Activated CD4-positive, CD25-positive, alpha-beta regulatory T cell treated with anti-CD3 and anti-CD28 coated beads, Interleukin-2, amount 50 U/mL, for 16 hours (primary cell): ENCODE measurements around the gene DBF4.
A peak's percentile ranks its signal among the peaks of the same experiment; 100 is the strongest.
"Not testable (repeated sequence)": the region's sequence is repeated elsewhere in the genome, so short reads cannot be mapped to it uniquely, and the experiment has no call there.

Experiments
- DNase-seq: peaks from one replicate; pipeline ENCODE4 v3.0.0-alpha.2; 2020; ENCODE audit warnings: low read depth, low spot score

DBF4 gene

GRCh38 chr7:87882151-87882937 lies 6.1 kb downstream of the DBF4 start:
- DNase-seq = no peak

- DNase-seq = no peak
Measured at GRCh38 chr7:87885018-87885417, 8.7 kb downstream of the DBF4 start.

GRCh38 chr7:87886875-87887274 lies 10.6 kb downstream of the DBF4 start:
- no peak for DNase-seq

GRCh38 chr7:87895363-87895762 lies 19.1 kb downstream of the DBF4 start:
- DNase-seq = no peak

GRCh38 chr7:87899255-87899654 lies 23.0 kb downstream of the DBF4 start:
- DNase-seq = no peak

- DNase-seq = not testable (repeated sequence)
Measured at GRCh38 chr7:87907136-87907906, 31.0 kb downstream of the DBF4 start.

GRCh38 chr7:87908814-87909213 lies 32.5 kb downstream of the DBF4 start:
- DNase-seq = not testable (repeated sequence)

- DNase-seq = no peak
Measured at GRCh38 chr7:87912121-87912520, 35.8 kb downstream of the DBF4 start.

- no peak for DNase-seq
Measured at GRCh38 chr7:87918740-87919139, 42.4 kb downstream of the DBF4 start.

GRCh38 chr7:87919875-87920274 lies 43.6 kb downstream of the DBF4 start:
- no peak for DNase-seq

- DNase-seq = no peak
Measured at GRCh38 chr7:87920578-87920977, 44.3 kb downstream of the DBF4 start.

- DNase-seq = not testable (repeated sequence)
Measured at GRCh38 chr7:87922759-87923395, 46.6 kb downstream of the DBF4 start.

GRCh38 chr7:87926581-87927461 lies 50.5 kb downstream of the DBF4 start:
- no peak for DNase-seq

- DNase-seq = no peak
Measured at GRCh38 chr7:87933605-87933952, 57.3 kb downstream of the DBF4 start.

- DNase-seq = peak; percentile 31
Measured at GRCh38 chr7:87933953-87934698, 57.8 kb downstream of the DBF4 start, which contains the start of gene ADAM22. Gene ADAM22, plus strand, starts transcription at chr7:87934251. Its CDS starts 215 bp downstream, at chr7:87934466.

- DNase-seq = no peak
Measured at GRCh38 chr7:87934699-87935383, 58.5 kb downstream of the DBF4 start.

GRCh38 chr7:87935384-87935706 lies 59.1 kb downstream of the DBF4 start:
- no peak for DNase-seq

- no peak for DNase-seq
Measured at GRCh38 chr7:87941138-87941537, 64.8 kb downstream of the DBF4 start.

- no peak for DNase-seq
Measured at GRCh38 chr7:87944547-87944946, 68.3 kb downstream of the DBF4 start.

GRCh38 chr7:87945926-87946325 lies 69.6 kb downstream of the DBF4 start:
- DNase-seq = not testable (repeated sequence)
